GM12878 (cell line): ENCODE results near the gene RAPH1. TPM values are rescaled to one million over a fixed set of nuclear protein-coding genes. Genes with fewer than 3 reads are reported as not detected.

Source experiments
- ATAC-seq: fragments of 200-7000 bp; cut with Tn5 transposase; 3 replicates; pipeline ENCODE4 v1.9.1; 2020; ENCODE audit warnings: mild to moderate bottlenecking, moderate library complexity
- BruUV-seq: library from RNA; stranded (reverse); fragments of 400-500 nt; replicated peaks from 2 replicates; lab custom pipeline; 2021; lab: Mats Ljungman, UMichigan
- CTCF ChIA-PET: fragments of 300-600 bp; sonication (Branson Sonifier 250); formaldehyde crosslinking; extraction: SDS; loops from one replicate; lab custom pipeline; 2021; ENCODE audit warnings: inconsistent platforms; lab: Yijun Ruan, JAX
- POLR2A ChIA-PET: fragments of 350-600 bp; formaldehyde crosslinking; extraction: SDS; loops from one replicate; lab custom pipeline; 2021; ENCODE audit warnings: inconsistent platforms; lab: Charles Lee
- RAD21 ChIA-PET: fragments of 300-600 bp; sonication (Branson Sonifier 250); formaldehyde crosslinking; loops from one replicate; lab custom pipeline; 2023; ENCODE audit warnings: antibody characterized with exemption; ENCODE audit not compliant: unreplicated experiment; lab: Charles Lee
- SMC1A ChIA-PET: fragments of 300-600 bp; sonication (Branson Sonifier 250); formaldehyde crosslinking; loops from one replicate; lab custom pipeline; 2023; ENCODE audit not compliant: unreplicated experiment, uncharacterized antibody; lab: Charles Lee
- DNase-seq: peaks from one replicate; pipeline ENCODE4 v3.0.0-alpha.2; 2011; ENCODE audit warnings: low read depth, low spot score
- FAIRE-seq: peaks from 3 replicates; lab custom pipeline; 2011; peaks lifted over from hg19 to GRCh38; lab: Jason Lieb, UNC
- H2AFZ ChIP-seq: 2 replicates; pipeline ENCODE4 v1.6.0; 2011; ENCODE audit warnings: low read depth, low read length, control low read depth; ENCODE audit not compliant: control insufficient read depth
- H3K27ac ChIP-seq: 2 replicates; pipeline ENCODE4 v1.5.1; 2011; ENCODE audit warnings: control low read depth; ENCODE audit not compliant: control insufficient read depth, insufficient read depth
- H3K27me3 ChIP-seq, 2 experiments: replicated peaks in 1 of 2; 2 replicates each; pipeline versions ENCODE4 v1.6.0 to v1.6.1; 2011; ENCODE audit warnings: low read length in 1 of 2; ENCODE audit not compliant: control insufficient read depth in 2 of 2, insufficient read depth in 2 of 2
- H3K36me3 ChIP-seq, 2 experiments: 2 replicates each; pipeline ENCODE4 v1.5.1; 2011; ENCODE audit warnings: low read length in 1 of 2; ENCODE audit not compliant: control insufficient read depth in 2 of 2, insufficient read depth in 2 of 2
- H3K4me1 ChIP-seq: 2 replicates; pipeline ENCODE4 v1.6.1; 2011; ENCODE audit warnings: mild to moderate bottlenecking, low read length, moderate library complexity, mixed read lengths; ENCODE audit not compliant: control insufficient read depth, insufficient read depth
- H3K4me2 ChIP-seq: 2 replicates; pipeline ENCODE4 v1.6.0; 2011; ENCODE audit warnings: control low read depth; ENCODE audit not compliant: control insufficient read depth, insufficient read depth
- H3K4me3 ChIP-seq: fragments of 200-600 bp; sonication (generic); 2 replicates; pipeline ENCODE4 v1.5.1; 2016
- H3K79me2 ChIP-seq: 2 replicates; pipeline ENCODE4 v1.6.0; 2011; ENCODE audit warnings: low read length; ENCODE audit not compliant: control insufficient read depth, insufficient read depth
- H3K9ac ChIP-seq: 2 replicates; pipeline ENCODE4 v1.8.0; 2011; ENCODE audit warnings: low read length, control low read depth, mixed read lengths; ENCODE audit not compliant: control insufficient read depth, insufficient read depth
- H3K9me3 ChIP-seq: replicated peaks from 3 replicates; pipeline ENCODE4 v1.5.1; 2011; ENCODE audit warnings: mild to moderate bottlenecking, low read length; ENCODE audit not compliant: control insufficient read depth, insufficient read depth
- H4K20me1 ChIP-seq: 2 replicates; pipeline ENCODE4 v1.6.0; 2011; ENCODE audit not compliant: control insufficient read depth, insufficient read depth
- BCL3 ChIP-seq: IDR thresholded peaks from 2 replicates; pipeline ENCODE4 v1.6.1; 2011; ENCODE audit warnings: borderline replicate concordance, low read depth, mild to moderate bottlenecking, moderate library complexity, low read length; ENCODE audit not compliant: insufficient read depth, poor library complexity, severe bottlenecking
- E2F4 ChIP-seq: IDR thresholded peaks from 2 replicates; pipeline ENCODE4 v1.6.1; 2012; ENCODE audit warnings: low read depth, low read length, improper control_type of control experiment
- ESRRA ChIP-seq: IDR thresholded peaks from 2 replicates; pipeline ENCODE4 v1.6.1; 2012; ENCODE audit warnings: mild to moderate bottlenecking, low read length, improper control_type of control experiment
- HSF1 ChIP-seq: fragments of 150-350 bp; IDR thresholded peaks from 2 replicates; pipeline ENCODE4 v1.6.1; 2014; ENCODE audit warnings: mild to moderate bottlenecking, low read depth, low read length
- IRF4 ChIP-seq: IDR thresholded peaks from 2 replicates; pipeline ENCODE4 v1.6.1; 2011; ENCODE audit warnings: low read depth, low read length
- NR2C2 ChIP-seq: IDR thresholded peaks from 2 replicates; pipeline ENCODE4 v1.6.1; 2011; ENCODE audit warnings: borderline replicate concordance, low read depth; ENCODE audit not compliant: control insufficient read depth, insufficient read length
- ZBTB11 ChIP-seq: fragments of 450-650 bp; formaldehyde crosslinking; IDR thresholded peaks from 2 replicates; pipeline ENCODE4 v1.5.0; 2022; ENCODE audit warnings: mild to moderate bottlenecking, missing genetic modification characterization
- ZBTB40 ChIP-seq: fragments of 450-650 bp; IDR thresholded peaks from 2 replicates; pipeline ENCODE4 v1.6.1; 2016; ENCODE audit warnings: mild to moderate bottlenecking, moderate library complexity, borderline replicate concordance
- ZNF384 ChIP-seq: IDR thresholded peaks from 2 replicates; pipeline ENCODE4 v1.6.1; 2012; ENCODE audit warnings: low read depth, mild to moderate bottlenecking, low read length, improper control_type of control experiment, borderline replicate concordance
- WGBS: methylation state at CpG from one replicate; pipeline ENCODE4 v1.1.6; 2016; ENCODE audit warnings: low lambda C conversion rate; ENCODE audit not compliant: insufficient replicate concordance, insufficient coverage; ENCODE audit errors: missing lambda C conversion rate; 5-methylcytosine and 5-hydroxymethylcytosine counted together
- in situ Hi-C: fragments of 300-500 bp; cut with MboI; formaldehyde crosslinking; loops from 9 replicates; pipeline ENCODE4 v1.14.3; 2018; ENCODE audit warnings: mixed read lengths
- intact Hi-C: fragments of 100-400 bp; cut with micrococcal nuclease; formaldehyde crosslinking; loops from one replicate; pipeline ENCODE4 v1.14.2; 2022; ENCODE audit not compliant: unreplicated experiment
- polyA plus RNA-seq, 11 experiments: library from polyadenylated mRNA; depleted of rRNA in 4 of 11; unstranded in 6 of 11; stranded (reverse) in 5 of 11; fragments of >200 nt; fragmentation: Nextera tagmentation in 4 of 11; fragmentation: Illumina TruSeq in 1 of 11; extraction: Ambion mirVana in 4 of 11; extraction: Trizol in 1 of 11; gene quantifications; 1 replicate in 1 of 11; 2 replicates in 10 of 11; pipeline versions ENCODE4 v1.2.1 to v1.2.3, GENCODE V29; 2011 to 2016; ENCODE audit warnings: inconsistent platforms in 2 of 11, missing spikeins in 2 of 11, low read depth in 1 of 11
- total RNA-seq, 4 experiments: library from RNA; depleted of rRNA in 3 of 4; stranded (reverse); fragments of >200 nt in 3 of 4; fragmentation: Illumina TruSeq in 1 of 4; extraction: Trizol in 1 of 4; gene quantifications; 2 replicates each; pipeline versions ENCODE4 v1.2.1 to v1.2.3, GENCODE V29; 2013 to 2021

The RAPH1 gene
- total and polyA plus RNA-seq, 10 of the 15 experiments (the other 5 are each of a cell fraction or from before 2014, with no cell fraction given), result 0.09 to 0.90 (median 0.21) TPM; not detected in 7

- ATAC-seq (no peak), DNase-seq (no peak), FAIRE-seq (no peak)
- BruUV-seq, result no TSS peak
- no peak overlapping the region for H2AFZ ChIP-seq
- no peaks in the 10 kb centered on the region for H3K79me2 ChIP-seq
- H3K9me3 ChIP-seq, result no peaks in the 10 kb centered on the region
- H4K20me1 ChIP-seq, result no peaks in the 10 kb centered on the region
- ChIA-PET SMC1A (interaction anchor here (0.8 kb wide), 1 partner anchor 17 kb away, joined by 3 read pairs; no protein-coding TSS in a partner anchor), CTCF (interaction anchor here (0.7 to 1.4 kb wide), 3 partner anchors 17 to 368 kb away, joined by 3 read pairs; no protein-coding TSS in a partner anchor), POLR2A (no interaction called here), RAD21 (no interaction called here)
- H3K4me2 ChIP-seq, result no peak overlapping the region
- H3K9ac ChIP-seq, result no peak overlapping the region
- H3K4me3 ChIP-seq, result no peak overlapping the region
- H3K27ac ChIP-seq, result no peak overlapping the region
- H3K27me3 ChIP-seq, result no peaks in the 10 kb centered on the region; a peak in 1 of 4 replicates
- intact Hi-C loops (loop anchor here (5.0 to 10.0 kb wide), 2 partner anchors 427 to 694 kb away; no protein-coding TSS in a partner anchor), in situ Hi-C loops (loop anchor here (5.0 kb wide), 1 partner anchor 332 kb away; no protein-coding TSS in a partner anchor)
- WGBS, result 40% methylated on average over 5 of the region's 5 CpGs
- no peaks in the 10 kb centered on the region for H3K4me1 ChIP-seq
- H3K36me3 ChIP-seq, result no peaks in the 10 kb centered on the region
- TF ChIP-seq E2F4 (no peak), ESRRA (no peak), BCL3 (no peak), HSF1 (no peak), ZNF384 (no peak), NR2C2 (no peak), IRF4 (no peak), ZBTB40 (no peak), ZBTB11 (CRISPR knock-in tag) (no peak)
Measured at GRCh38 chr2:203480623-203481022, 54.5 kb downstream of the RAPH1 start.
